GM18858 (cell line): ENCODE results near the gene TBC1D23.
"Not testable (repeated sequence)": the region's sequence is repeated elsewhere in the genome, so short reads cannot be mapped to it uniquely, and the experiment has no call there.

Experiments used
- ATAC-seq: cut with Tn5 transposase; IDR thresholded peaks from one replicate; pipeline ENCODE4 v1.9.1; 2021; ENCODE audit not compliant: unreplicated experiment

The TBC1D23 gene

GRCh38 chr3:100297784-100298183 is 37.0 kb downstream of the TBC1D23 start:
- no peak for ATAC-seq

- no peak for ATAC-seq
Observed at GRCh38 chr3:100299016-100299415, 38.2 kb downstream of the TBC1D23 start.

- no peak for ATAC-seq
Observed at GRCh38 chr3:100306695-100307094, 45.9 kb downstream of the TBC1D23 start.

GRCh38 chr3:100310355-100310965 is 49.7 kb downstream of the TBC1D23 start:
- no peak for ATAC-seq

- ATAC-seq, result no peak
Observed at GRCh38 chr3:100311011-100311410, 50.2 kb downstream of the TBC1D23 start.

GRCh38 chr3:100316641-100317069 is 55.9 kb downstream of the TBC1D23 start:
- ATAC-seq, result peak; percentile 48

GRCh38 chr3:100317912-100318311 is 57.1 kb downstream of the TBC1D23 start:
- peak; percentile 73 for ATAC-seq

GRCh38 chr3:100319951-100320350 is 59.2 kb downstream of the TBC1D23 start:
- no peak for ATAC-seq

- no peak for ATAC-seq
Observed at GRCh38 chr3:100324044-100324443, 63.3 kb downstream of the TBC1D23 start.

GRCh38 chr3:100325827-100326226 is 65.0 kb downstream of the TBC1D23 start:
- ATAC-seq, result no peak

GRCh38 chr3:100327377-100327776 is 66.6 kb downstream of the TBC1D23 start:
- ATAC-seq, result not testable (repeated sequence)

GRCh38 chr3:100329800-100330489 is 69.2 kb downstream of the TBC1D23 start:
- ATAC-seq, result no peak

GRCh38 chr3:100330651-100331050 is 69.9 kb downstream of the TBC1D23 start:
- ATAC-seq, result no peak

GRCh38 chr3:100331660-100332059 is 70.9 kb downstream of the TBC1D23 start:
- ATAC-seq, result no peak

GRCh38 chr3:100333051-100333450 is 72.3 kb downstream of the TBC1D23 start:
- ATAC-seq, result no peak

GRCh38 chr3:100333970-100334487 is 73.2 kb downstream of the TBC1D23 start:
- ATAC-seq, result peak; percentile 6

GRCh38 chr3:100334488-100335351 is 73.9 kb downstream of the TBC1D23 start, which contains the start of gene NIT2:
NIT2 (plus strand) TSS chr3:100334757; CDS start chr3:100334792, 35 bp downstream.
- ATAC-seq, result peak; percentile 95

- peak; percentile 38 for ATAC-seq
Observed at GRCh38 chr3:100335434-100335833, 74.6 kb downstream of the TBC1D23 start.

GRCh38 chr3:100336229-100336628 is 75.4 kb downstream of the TBC1D23 start:
- ATAC-seq, result not testable (repeated sequence)

- no peak for ATAC-seq
Observed at GRCh38 chr3:100338911-100339310, 78.1 kb downstream of the TBC1D23 start.

- ATAC-seq, result no peak
Observed at GRCh38 chr3:100339786-100340185, 79.0 kb downstream of the TBC1D23 start.
